Osteoblast (primary cell): ENCODE measurements around the gene TOX3. TPM values are rescaled to one million over a fixed set of nuclear protein-coding genes. Genes with fewer than 3 reads are reported as not detected.

ENCODE experiments used
- DNase-seq: peaks from one replicate; pipeline ENCODE4 v3.0.0; 2011; ENCODE audit warnings: low spot score, mixed read lengths; ENCODE audit not compliant: insufficient read length; ENCODE audit errors: missing footprints
- H2AFZ ChIP-seq: 2 replicates; pipeline ENCODE4 v1.6.0; 2011; ENCODE audit warnings: mild to moderate bottlenecking, low read length
- H3K27ac ChIP-seq: 2 replicates; pipeline ENCODE4 v1.5.1; 2011; ENCODE audit warnings: mild to moderate bottlenecking, low read depth, low read length, moderate library complexity
- H3K27me3 ChIP-seq: 2 replicates; pipeline ENCODE4 v1.6.0; 2012; ENCODE audit warnings: mild to moderate bottlenecking, control low read depth, inconsistent platforms, low read length, moderate library complexity; ENCODE audit not compliant: insufficient read depth
- H3K36me3 ChIP-seq: 2 replicates; pipeline ENCODE4 v1.5.1; 2011; ENCODE audit warnings: mild to moderate bottlenecking, low read length, control low read depth, moderate library complexity; ENCODE audit not compliant: insufficient read depth
- H3K4me1 ChIP-seq: 2 replicates; pipeline ENCODE4 v1.5.1; 2011; ENCODE audit warnings: mild to moderate bottlenecking, low read length, control low read depth, moderate library complexity; ENCODE audit not compliant: insufficient read depth
- H3K4me2 ChIP-seq: 2 replicates; pipeline ENCODE4 v1.6.0; 2011; ENCODE audit warnings: mild to moderate bottlenecking, low read length; ENCODE audit not compliant: insufficient read depth
- H3K4me3 ChIP-seq: fragments of 200-600 bp; sonication (generic); 3 replicates; pipeline ENCODE4 v1.5.1; 2012; ENCODE audit warnings: mild to moderate bottlenecking, low read length, inconsistent platforms; ENCODE audit not compliant: insufficient read depth
- H3K79me2 ChIP-seq: 2 replicates; pipeline ENCODE4 v1.6.0; 2012; ENCODE audit warnings: mild to moderate bottlenecking, low read length, control low read depth, inconsistent platforms; ENCODE audit not compliant: insufficient read depth
- H3K9me3 ChIP-seq: 2 replicates; pipeline ENCODE4 v1.5.1; 2011; ENCODE audit warnings: low read depth, low read length, control low read depth
- H4K20me1 ChIP-seq: 2 replicates; pipeline ENCODE4 v1.6.0; 2012; ENCODE audit warnings: mild to moderate bottlenecking, low read length, control low read depth; ENCODE audit not compliant: insufficient read depth
- CTCF ChIP-seq: IDR thresholded peaks from 2 replicates; pipeline ENCODE4 v1.5.1; 2011; ENCODE audit warnings: mild to moderate bottlenecking, low read depth, low read length, moderate library complexity; ENCODE audit errors: extremely low read depth
- total RNA-seq: library from RNA; depleted of rRNA; stranded (reverse); fragments of >200 nt; gene quantifications from 2 replicates; pipeline ENCODE4 v1.2.3, GENCODE V29; 2012

TOX3 gene
- total RNA-seq, 1 donor, result not detected

- Histone ChIP-seq H3K27me3 (no peaks in the 10 kb centered on the region), H3K79me2 (no peaks in the 10 kb centered on the region), H3K27ac (no peak overlapping the region), H3K4me2 (no peak overlapping the region), H3K36me3 (no peaks in the 10 kb centered on the region), H2AFZ (no peak overlapping the region), H3K4me1 (no peaks in the 10 kb centered on the region), H3K9me3 (no peaks in the 10 kb centered on the region), H4K20me1 (no peaks in the 10 kb centered on the region), H3K4me3 (no peak overlapping the region)
- TF ChIP-seq CTCF, result no peak
- DNase-seq, result no peak
These were observed 25.4 kb downstream of the TOX3 start for GRCh38 chr16:52521570-52521969.

GRCh38 chr16:52518884-52519283 is 28.1 kb downstream of the TOX3 start:
- Histone ChIP-seq H3K79me2 (no peaks in the 10 kb centered on the region), H2AFZ (no peak overlapping the region), H3K27me3 (no peaks in the 10 kb centered on the region), H3K36me3 (no peaks in the 10 kb centered on the region), H3K9me3 (no peaks in the 10 kb centered on the region), H3K4me3 (no peak overlapping the region), H3K4me2 (no peak overlapping the region), H3K4me1 (no peaks in the 10 kb centered on the region), H3K27ac (no peak overlapping the region), H4K20me1 (no peaks in the 10 kb centered on the region)
- TF ChIP-seq CTCF, result no peak
- no peak for DNase-seq

GRCh38 chr16:52515068-52515671 is 31.8 kb downstream of the TOX3 start:
- no peak overlapping the region for H3K4me2 ChIP-seq
- H2AFZ ChIP-seq, result no peak overlapping the region
- no peak overlapping the region for H3K4me3 ChIP-seq
- no peak for TF ChIP-seq CTCF
- DNase-seq, result no peak
- H3K27me3 ChIP-seq, result no peaks in the 10 kb centered on the region
- H3K4me1 ChIP-seq, result no peaks in the 10 kb centered on the region
- no peak overlapping the region for H3K27ac ChIP-seq
- H3K36me3 ChIP-seq, result no peaks in the 10 kb centered on the region
- no peaks in the 10 kb centered on the region for H4K20me1 ChIP-seq
- no peaks in the 10 kb centered on the region for H3K9me3 ChIP-seq
- no peaks in the 10 kb centered on the region for H3K79me2 ChIP-seq

GRCh38 chr16:52512297-52512987 is 34.5 kb downstream of the TOX3 start:
- no peak for DNase-seq
- Histone ChIP-seq H3K9me3 (no peaks in the 10 kb centered on the region), H3K4me3 (no peak overlapping the region), H3K4me2 (no peak overlapping the region), H3K27me3 (no peaks in the 10 kb centered on the region), H4K20me1 (no peaks in the 10 kb centered on the region), H3K4me1 (no peaks in the 10 kb centered on the region), H3K79me2 (no peaks in the 10 kb centered on the region), H2AFZ (no peak overlapping the region), H3K36me3 (no peaks in the 10 kb centered on the region), H3K27ac (no peak overlapping the region)
- TF ChIP-seq CTCF, result no peak
